ENCODE results near the gene COL19A1.

Gene COL19A1

GRCh38 chr6:70041411-70041810 lies 175.1 kb downstream of the COL19A1 start:
- in situ Hi-C loops (cut with HindIII; ENCODE audit: low sequenced_read_pairs): no loop called here

- in situ Hi-C loops (cut with HindIII; ENCODE audit: low sequenced_read_pairs): no loop called here
Observed at GRCh38 chr6:70045413-70045812, 179.1 kb downstream of the COL19A1 start.

GRCh38 chr6:70051197-70052124 lies 185.1 kb downstream of the COL19A1 start:
- in situ Hi-C loops (cut with HindIII; ENCODE audit: low sequenced_read_pairs): no loop called here

GRCh38 chr6:70059039-70059719 lies 192.8 kb downstream of the COL19A1 start:
- in situ Hi-C loops (cut with HindIII; ENCODE audit: low sequenced_read_pairs): no loop called here

- in situ Hi-C loops (cut with HindIII; ENCODE audit: low sequenced_read_pairs): no loop called here
Observed at GRCh38 chr6:70060680-70061079, 194.3 kb downstream of the COL19A1 start.

GRCh38 chr6:70061546-70061945 lies 195.2 kb downstream of the COL19A1 start:
- in situ Hi-C loops (cut with HindIII; ENCODE audit: low sequenced_read_pairs): no loop called here

- in situ Hi-C loops (cut with HindIII; ENCODE audit: low sequenced_read_pairs): no loop called here
Observed at GRCh38 chr6:70062010-70062409, 195.7 kb downstream of the COL19A1 start.

GRCh38 chr6:70072540-70073179 lies 206.3 kb downstream of the COL19A1 start:
- in situ Hi-C loops (cut with HindIII; ENCODE audit: low sequenced_read_pairs): no loop called here

GRCh38 chr6:70073637-70074036 lies 207.3 kb downstream of the COL19A1 start:
- in situ Hi-C loops (cut with HindIII; ENCODE audit: low sequenced_read_pairs): no loop called here

- in situ Hi-C loops (cut with HindIII; ENCODE audit: low sequenced_read_pairs): no loop called here
Observed at GRCh38 chr6:70079241-70079640, 212.9 kb downstream of the COL19A1 start.

GRCh38 chr6:70080443-70081070 lies 214.2 kb downstream of the COL19A1 start:
- in situ Hi-C loops (cut with HindIII; ENCODE audit: low sequenced_read_pairs): no loop called here

GRCh38 chr6:70082830-70083229 lies 216.5 kb downstream of the COL19A1 start:
- in situ Hi-C loops (cut with HindIII; ENCODE audit: low sequenced_read_pairs): no loop called here

GRCh38 chr6:70086806-70087205 lies 220.4 kb downstream of the COL19A1 start:
- in situ Hi-C loops (cut with HindIII; ENCODE audit: low sequenced_read_pairs): no loop called here

GRCh38 chr6:70094156-70094555 lies 227.8 kb downstream of the COL19A1 start:
- in situ Hi-C loops (cut with HindIII; ENCODE audit: low sequenced_read_pairs): no loop called here

- in situ Hi-C loops (cut with HindIII; ENCODE audit: low sequenced_read_pairs): no loop called here
Observed at GRCh38 chr6:70099732-70100131, 233.4 kb downstream of the COL19A1 start.

GRCh38 chr6:70103798-70104197 lies 237.4 kb downstream of the COL19A1 start:
- in situ Hi-C loops (cut with HindIII; ENCODE audit: low sequenced_read_pairs): no loop called here

GRCh38 chr6:70107852-70108629 lies 241.7 kb downstream of the COL19A1 start:
- in situ Hi-C loops (cut with HindIII; ENCODE audit: low sequenced_read_pairs): no loop called here

GRCh38 chr6:70110126-70111022 lies 244.0 kb downstream of the COL19A1 start:
- in situ Hi-C loops (cut with HindIII; ENCODE audit: low sequenced_read_pairs): no loop called here

GRCh38 chr6:70111737-70112136 lies 245.4 kb downstream of the COL19A1 start:
- in situ Hi-C loops (cut with HindIII; ENCODE audit: low sequenced_read_pairs): no loop called here
